GM19463 (cell line): ENCODE data around the gene FAM25A.

ENCODE experiments used
- ATAC-seq: cut with Tn5 transposase; IDR thresholded peaks from one replicate; pipeline ENCODE4 v1.9.1; 2021; ENCODE audit warnings: mild to moderate bottlenecking, moderate library complexity; ENCODE audit not compliant: unreplicated experiment

The FAM25A gene

DNA sequence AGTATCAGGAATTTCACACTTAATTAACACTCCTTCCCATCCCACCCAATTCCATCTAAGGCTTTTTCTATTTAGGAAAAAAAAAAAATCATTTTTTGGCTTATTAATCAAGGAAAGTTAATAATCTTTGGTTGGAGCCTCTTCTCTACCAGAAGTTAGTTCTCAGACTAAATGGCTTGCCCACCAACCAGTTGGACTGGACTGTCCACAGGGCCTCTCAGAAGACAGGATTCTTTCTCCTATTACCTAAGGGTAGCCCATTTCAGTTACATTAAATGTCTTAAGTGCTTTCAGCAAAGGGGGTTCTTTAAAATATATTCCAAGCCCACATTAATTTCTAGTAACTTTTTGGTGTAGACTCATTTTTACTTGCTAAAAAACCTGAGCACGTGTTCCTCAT is 39.3 kb downstream of the FAM25A start:
- ATAC-seq = no peak

DNA sequence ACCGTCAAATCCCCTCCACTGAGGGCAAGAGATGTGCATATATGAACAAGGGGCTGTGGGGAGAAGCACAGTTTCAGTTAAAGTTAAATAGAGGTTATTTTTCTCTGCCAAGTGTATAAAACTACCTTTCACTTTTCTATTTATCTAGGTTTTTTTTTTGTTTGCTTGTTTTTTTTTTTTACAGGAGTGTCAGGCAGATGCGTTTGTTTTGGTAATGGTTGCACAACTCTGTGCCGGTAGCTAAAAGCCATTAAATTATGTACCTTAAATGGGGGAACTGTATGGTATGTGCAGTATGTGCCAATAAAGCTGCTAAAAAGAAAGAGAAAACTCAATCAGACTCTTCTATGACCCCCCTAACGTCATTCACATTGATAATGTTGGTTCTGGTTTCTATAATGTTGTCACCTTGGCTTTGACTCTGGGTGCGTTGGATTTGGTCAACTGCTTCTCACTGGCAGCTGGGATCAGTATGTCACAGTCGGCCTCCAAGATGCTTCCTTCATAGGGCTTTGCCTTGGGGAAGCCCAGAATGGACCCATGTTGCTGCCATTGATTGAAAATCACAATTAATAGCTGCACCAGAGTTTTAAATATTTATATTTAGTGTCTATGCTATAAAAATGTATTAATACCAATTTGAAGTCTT is 40.3 kb downstream of the FAM25A start:
- ATAC-seq = no peak

DNA sequence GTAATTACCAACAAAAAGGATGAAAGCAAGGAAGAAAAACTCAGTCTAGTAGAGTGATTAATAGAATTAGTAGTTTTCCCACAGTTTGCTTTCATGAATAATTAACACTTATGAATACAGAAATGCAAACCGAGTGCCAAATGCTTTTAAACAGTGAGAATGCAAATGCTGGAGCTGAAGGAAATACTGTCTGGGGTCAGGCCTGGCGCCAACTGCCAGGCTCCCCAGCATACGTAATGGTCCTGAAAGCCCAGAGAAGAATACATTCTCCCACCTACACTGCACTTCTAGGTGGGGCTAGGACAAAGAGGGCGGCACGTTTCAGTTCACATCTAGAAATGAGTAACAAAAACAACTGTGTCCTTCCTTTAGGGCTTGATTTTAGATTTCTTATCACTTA is 44.6 kb downstream of the FAM25A start:
- ATAC-seq = no peak

DNA sequence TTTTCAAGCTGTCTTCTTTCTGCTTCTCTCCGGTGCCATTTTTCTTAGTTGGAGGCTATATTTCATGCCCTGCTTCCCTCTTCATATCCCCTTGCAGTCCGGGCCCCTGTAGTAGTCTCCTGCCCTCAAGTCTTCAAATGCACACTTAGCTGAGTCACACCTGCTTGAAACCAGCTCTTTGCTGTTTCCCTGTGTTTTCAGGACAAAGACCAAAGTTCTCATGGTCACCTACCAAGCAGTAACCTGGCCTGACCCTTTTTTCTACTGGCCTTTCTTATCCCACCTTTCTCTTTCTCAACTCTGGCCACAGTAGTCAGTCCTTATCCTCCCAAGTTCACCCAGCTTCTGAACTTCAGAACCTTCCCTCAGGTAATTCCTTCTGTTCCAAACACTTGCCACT is 46.1 kb downstream of the FAM25A start:
- no peak for ATAC-seq

DNA sequence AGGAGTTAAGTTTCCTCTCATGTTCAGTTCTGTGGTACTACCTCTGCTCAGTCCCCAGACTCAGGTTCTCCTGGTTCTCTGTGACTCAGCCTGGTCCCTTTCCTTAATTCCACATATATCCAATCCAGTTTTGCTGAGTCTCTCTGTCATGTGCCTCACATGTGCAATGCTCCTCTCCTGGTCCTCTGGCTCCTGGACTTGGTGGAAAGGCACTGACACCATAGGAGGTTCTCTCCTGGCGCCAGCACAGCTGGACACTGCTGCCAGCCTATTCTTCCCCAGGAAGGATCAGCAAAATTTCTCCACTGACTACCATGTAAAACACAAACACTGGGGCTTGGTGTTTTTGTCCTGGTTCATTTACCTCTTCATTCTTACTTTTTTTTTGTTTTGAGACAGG is 46.8 kb downstream of the FAM25A start:
- ATAC-seq = no peak

DNA sequence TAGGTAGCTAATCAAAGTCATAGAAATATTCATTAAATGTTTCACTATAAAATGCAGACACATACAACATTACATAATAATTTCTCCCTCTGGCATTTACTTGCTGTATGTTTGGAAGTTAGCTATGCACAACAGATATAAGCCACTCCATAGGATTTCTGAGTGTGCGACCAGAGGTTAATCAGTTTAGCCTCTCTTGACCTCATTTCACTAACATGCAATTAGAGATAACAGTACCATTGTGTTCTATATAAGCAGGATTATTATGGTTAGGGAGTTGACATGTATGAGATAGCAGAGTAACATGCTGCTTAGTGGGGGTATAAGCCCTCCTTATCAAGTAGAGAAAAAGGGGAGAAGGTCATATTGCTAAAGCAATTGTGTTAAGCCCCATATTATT is 48.2 kb downstream of the FAM25A start:
- no peak for ATAC-seq

DNA sequence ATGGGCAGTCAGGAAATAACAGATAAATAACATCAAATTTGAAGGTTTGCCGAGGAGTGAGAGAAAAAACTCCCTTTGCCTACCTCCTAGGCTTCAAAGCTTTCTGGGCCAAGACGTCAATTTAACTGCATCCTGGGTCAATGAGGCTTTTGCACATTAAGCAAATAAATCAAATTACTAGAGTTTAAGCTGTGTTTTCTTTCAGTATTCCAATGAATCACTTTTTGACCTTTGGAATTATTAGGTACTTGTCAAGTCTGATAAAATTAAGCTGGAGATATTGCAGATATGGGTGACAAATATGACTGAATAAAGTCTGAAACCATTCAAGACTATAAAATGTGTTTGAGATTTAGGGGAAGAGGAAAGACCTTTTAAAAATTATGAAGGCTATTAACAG is 52.4 kb downstream of the FAM25A start:
- ATAC-seq = no peak
